ENCODE measurements around the gene PLA2G4D. TPM values are rescaled to one million over a fixed set of nuclear protein-coding genes. Genes with fewer than 3 reads are reported as not detected.

Gene PLA2G4D
- total and polyA plus RNA-seq, 2 donors (not counting 3 experiments of a cell fraction or from before 2014, with no cell fraction given), result not detected

DNA sequence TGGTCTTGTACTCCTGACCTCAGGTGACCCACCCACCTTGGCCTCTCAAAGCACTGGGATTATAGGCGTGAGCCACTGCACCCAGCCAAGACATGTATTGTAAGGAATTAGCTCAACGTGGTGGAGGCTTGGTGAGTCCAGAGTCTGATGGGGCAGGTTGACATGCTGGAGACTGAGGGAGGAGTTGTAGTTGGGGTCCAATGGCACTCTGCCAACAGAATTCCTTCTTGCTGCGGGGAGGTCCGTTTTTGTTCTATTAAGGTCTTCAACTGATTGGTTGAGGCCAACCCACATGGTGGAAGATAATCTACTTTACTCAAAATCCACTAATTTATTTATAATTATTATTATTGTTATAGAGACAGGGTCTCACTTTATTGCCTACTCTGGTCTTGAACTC is 30.1 kb downstream of the PLA2G4D start:
- no peak for DNase-seq (ENCODE audit: low read depth, low spot score)
- no peaks in the 10 kb centered on the region for H3K9me3 ChIP-seq (replicated peaks; ENCODE audit: control insufficient read depth, insufficient read depth, low read length)
- H3K27ac ChIP-seq (ENCODE audit: insufficient read depth, low read depth, low read length), result no peak overlapping the region
- H4K20me1 ChIP-seq (replicated peaks; ENCODE audit: control insufficient read depth, extremely low read depth, insufficient read depth, low read length), result no peaks in the 10 kb centered on the region
- no peak overlapping the region for H3K4me2 ChIP-seq (ENCODE audit: insufficient read depth, low read length)
- no peaks in the 10 kb centered on the region for H3K27me3 ChIP-seq (ENCODE audit: control insufficient read depth in 2 of 2, insufficient read depth in 2 of 2, low read length in 2 of 2)
- FAIRE-seq, result no peak
- TF ChIP-seq POLR2AphosphoS5 (IDR thresholded peaks at IDR 0.05; ENCODE audit: insufficient read depth, low read depth, low read length) (no peak), FOS (IDR thresholded peaks at IDR 0.05; ENCODE audit: borderline replicate concordance, insufficient read depth, low read length) (no peak), EZH2 (IDR thresholded peaks at IDR 0.05; ENCODE audit: borderline replicate concordance, low read depth, low read length, severe bottlenecking) (no peak), MYC (IDR thresholded peaks at IDR 0.05; ENCODE audit: low read depth, low read length) (no peak), POLR2A (IDR thresholded peaks at IDR 0.05; ENCODE audit: low read depth, low read length) (no peak), GATA2 (IDR thresholded peaks at IDR 0.05; ENCODE audit: insufficient read depth, insufficient read length, low read depth, low read length) (no peak), JUN (IDR thresholded peaks at IDR 0.05; ENCODE audit: borderline replicate concordance, insufficient read depth, insufficient read length, low read depth) (no peak)
- TF ChIP-seq, protein P1, sequence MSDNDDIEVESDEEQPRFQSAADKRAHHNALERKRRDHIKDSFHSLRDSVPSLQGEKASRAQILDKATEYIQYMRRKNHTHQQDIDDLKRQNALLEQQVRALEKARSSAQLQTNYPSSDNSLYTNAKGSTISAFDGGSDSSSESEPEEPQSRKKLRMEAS (IDR thresholded peaks at IDR 0.05; ENCODE audit: insufficient read depth, insufficient read length), result no peak
- TF ChIP-seq, protein P2, sequence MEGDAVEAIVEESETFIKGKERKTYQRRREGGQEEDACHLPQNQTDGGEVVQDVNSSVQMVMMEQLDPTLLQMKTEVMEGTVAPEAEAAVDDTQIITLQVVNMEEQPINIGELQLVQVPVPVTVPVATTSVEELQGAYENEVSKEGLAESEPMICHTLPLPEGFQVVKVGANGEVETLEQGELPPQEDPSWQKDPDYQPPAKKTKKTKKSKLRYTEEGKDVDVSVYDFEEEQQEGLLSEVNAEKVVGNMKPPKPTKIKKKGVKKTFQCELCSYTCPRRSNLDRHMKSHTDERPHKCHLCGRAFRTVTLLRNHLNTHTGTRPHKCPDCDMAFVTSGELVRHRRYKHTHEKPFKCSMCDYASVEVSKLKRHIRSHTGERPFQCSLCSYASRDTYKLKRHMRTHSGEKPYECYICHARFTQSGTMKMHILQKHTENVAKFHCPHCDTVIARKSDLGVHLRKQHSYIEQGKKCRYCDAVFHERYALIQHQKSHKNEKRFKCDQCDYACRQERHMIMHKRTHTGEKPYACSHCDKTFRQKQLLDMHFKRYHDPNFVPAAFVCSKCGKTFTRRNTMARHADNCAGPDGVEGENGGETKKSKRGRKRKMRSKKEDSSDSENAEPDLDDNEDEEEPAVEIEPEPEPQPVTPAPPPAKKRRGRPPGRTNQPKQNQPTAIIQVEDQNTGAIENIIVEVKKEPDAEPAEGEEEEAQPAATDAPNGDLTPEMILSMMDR (IDR thresholded peaks at IDR 0.05; ENCODE audit: extremely low read depth in 1 of 2, insufficient read depth in 1 of 2, low read depth in 1 of 2, low read length in 2 of 2), result no peak
- BruUV-seq (replicated peaks), result no TSS peak
- no peaks in the 10 kb centered on the region for H3K9me1 ChIP-seq (replicated peaks; ENCODE audit: control insufficient read depth, extremely low read depth, insufficient read depth, low read length)
- no peaks in the 10 kb centered on the region for H3K4me1 ChIP-seq (ENCODE audit: control insufficient read depth, extremely low read depth, insufficient read depth, low read length)
- intact Hi-C loops (cut with micrococcal nuclease) (no loop called here), dilution Hi-C loops (cut with MboI; ENCODE audit: extremely low pct_ligation_motif_present, low sequenced_read_pairs) (no loop called here)
- POLR2A ChIA-PET, result no interaction called here
- CTCF ChIA-PET, result interaction anchor here (0.8 to 7.9 kb wide), 6 partner anchors 17 to 75 kb away, joined by 3 to 96 read pairs (median 12); no protein-coding TSS in a partner anchor
- no peaks in the 10 kb centered on the region for H3K36me3 ChIP-seq (ENCODE audit: control insufficient read depth in 2 of 2, extremely low read depth in 1 of 2, insufficient read depth in 2 of 2, low read length in 2 of 2)
- no peak overlapping the region for H3K4me3 ChIP-seq (replicated peaks in 1 of 3; ENCODE audit: insufficient read depth in 1 of 3, low read depth in 1 of 3, low read length in 3 of 3)
- no peaks in the 10 kb centered on the region for H3K79me2 ChIP-seq (ENCODE audit: control insufficient read depth, insufficient read depth, low read length)
- H3K9ac ChIP-seq (replicated peaks; ENCODE audit: extremely low read depth, insufficient read depth, low read length), result no peak overlapping the region
- no peak overlapping the region for H2AFZ ChIP-seq (ENCODE audit: low read depth, low read length)
